Stimulated activated CD4-positive, alpha-beta T cell treated with anti-CD3 and anti-CD28 coated beads, Interleukin-15, amount 100 ng/mL, for 1 hour (primary cell): ENCODE data around the gene APOC3.
A peak's percentile ranks its signal among the peaks of the same experiment; 100 is the strongest.

Source experiments
- DNase-seq, 2 donors: peaks; one replicate each; pipeline ENCODE4 v3.0.0-alpha.2; 2020; ENCODE audit warnings: low read depth in 1 of 2, low spot score in 1 of 2

APOC3 gene

GRCh38 chr11:116843661-116844060 lies 14.0 kb downstream of the APOC3 start:
- no peak for DNase-seq

GRCh38 chr11:116844722-116845121 lies 15.0 kb downstream of the APOC3 start:
- no peak for DNase-seq

- no peak for DNase-seq
These were observed 17.9 kb downstream of the APOC3 start for GRCh38 chr11:116847612-116848011.

GRCh38 chr11:116849060-116849459 lies 19.4 kb downstream of the APOC3 start:
- DNase-seq = no peak

GRCh38 chr11:116849486-116849885 lies 19.8 kb downstream of the APOC3 start:
- DNase-seq = no peak

GRCh38 chr11:116851626-116852025 lies 21.9 kb downstream of the APOC3 start:
- DNase-seq = no peak

GRCh38 chr11:116852261-116853031 lies 22.7 kb downstream of the APOC3 start:
- DNase-seq = no peak

- DNase-seq = peak in 1 of 2 donors; percentile 17
These were observed 23.9 kb downstream of the APOC3 start for GRCh38 chr11:116853461-116854073.

GRCh38 chr11:116855413-116855812 lies 25.7 kb downstream of the APOC3 start:
- DNase-seq = no peak

- DNase-seq = no peak
These were observed 26.7 kb downstream of the APOC3 start for GRCh38 chr11:116856423-116856822.

GRCh38 chr11:116857316-116857715 lies 27.6 kb downstream of the APOC3 start:
- no peak for DNase-seq

GRCh38 chr11:116857936-116858335 lies 28.2 kb downstream of the APOC3 start:
- no peak for DNase-seq

GRCh38 chr11:116859175-116859574 lies 29.5 kb downstream of the APOC3 start:
- no peak for DNase-seq

- DNase-seq = no peak
These were observed 30.6 kb downstream of the APOC3 start for GRCh38 chr11:116860303-116860702.

GRCh38 chr11:116861539-116861938 lies 31.8 kb downstream of the APOC3 start:
- no peak for DNase-seq

- no peak for DNase-seq
These were observed 32.5 kb downstream of the APOC3 start for GRCh38 chr11:116862185-116862584.

- DNase-seq = no peak
These were observed 33.2 kb downstream of the APOC3 start for GRCh38 chr11:116862951-116863350.

GRCh38 chr11:116864531-116864930 lies 34.8 kb downstream of the APOC3 start:
- DNase-seq = no peak

GRCh38 chr11:116865696-116866095 lies 36.0 kb downstream of the APOC3 start:
- DNase-seq = no peak

- no peak for DNase-seq
These were observed 37.2 kb downstream of the APOC3 start for GRCh38 chr11:116866804-116867455.

- DNase-seq = no peak
These were observed 37.9 kb downstream of the APOC3 start for GRCh38 chr11:116867619-116868018.

GRCh38 chr11:116868066-116868465 lies 38.4 kb downstream of the APOC3 start:
- DNase-seq = no peak
